Neural progenitor cell (in vitro differentiated cells): ENCODE data around the gene POU2AF1.

Experiments used
- EZH2 ChIP-seq: fragments of 200-600 bp; sonication (generic); IDR thresholded peaks from 2 replicates; pipeline ENCODE4 v1.6.1; 2017; ENCODE audit warnings: antibody characterized with exemption, mild to moderate bottlenecking, moderate library complexity
- EZH2phosphoT487 ChIP-seq: fragments of 200-600 bp; sonication (generic); IDR thresholded peaks from 2 replicates; pipeline ENCODE4 v1.6.1; 2017; ENCODE audit warnings: antibody characterized with exemption
- TF ChIP-seq, protein P1 (sequence below): fragments of 200-600 bp; sonication (generic); IDR thresholded peaks from 2 replicates; pipeline ENCODE4 v1.5.1; 2017; ENCODE audit warnings: antibody characterized with exemption, mild to moderate bottlenecking

DNA sequence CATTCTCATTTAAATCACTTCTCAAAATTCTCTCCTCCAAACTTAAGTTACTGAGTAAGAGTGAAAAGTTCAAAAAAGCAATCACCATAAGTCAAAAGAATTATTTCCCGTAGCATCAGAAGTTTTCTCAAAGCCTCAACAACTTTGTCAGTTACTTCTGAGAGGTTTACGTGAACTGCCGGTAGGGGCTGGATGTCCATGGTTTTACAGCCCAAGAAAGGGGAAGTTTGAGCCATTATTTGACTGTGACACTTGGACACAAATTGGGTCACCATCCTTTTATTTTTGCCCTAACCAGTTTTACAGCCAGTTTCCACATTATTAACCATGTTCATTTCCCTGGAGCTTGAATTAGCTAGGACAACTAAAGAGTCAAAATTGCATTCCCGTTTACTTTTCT is 73.2 kb downstream of the POU2AF1 start:
- TF ChIP-seq, protein P1, sequence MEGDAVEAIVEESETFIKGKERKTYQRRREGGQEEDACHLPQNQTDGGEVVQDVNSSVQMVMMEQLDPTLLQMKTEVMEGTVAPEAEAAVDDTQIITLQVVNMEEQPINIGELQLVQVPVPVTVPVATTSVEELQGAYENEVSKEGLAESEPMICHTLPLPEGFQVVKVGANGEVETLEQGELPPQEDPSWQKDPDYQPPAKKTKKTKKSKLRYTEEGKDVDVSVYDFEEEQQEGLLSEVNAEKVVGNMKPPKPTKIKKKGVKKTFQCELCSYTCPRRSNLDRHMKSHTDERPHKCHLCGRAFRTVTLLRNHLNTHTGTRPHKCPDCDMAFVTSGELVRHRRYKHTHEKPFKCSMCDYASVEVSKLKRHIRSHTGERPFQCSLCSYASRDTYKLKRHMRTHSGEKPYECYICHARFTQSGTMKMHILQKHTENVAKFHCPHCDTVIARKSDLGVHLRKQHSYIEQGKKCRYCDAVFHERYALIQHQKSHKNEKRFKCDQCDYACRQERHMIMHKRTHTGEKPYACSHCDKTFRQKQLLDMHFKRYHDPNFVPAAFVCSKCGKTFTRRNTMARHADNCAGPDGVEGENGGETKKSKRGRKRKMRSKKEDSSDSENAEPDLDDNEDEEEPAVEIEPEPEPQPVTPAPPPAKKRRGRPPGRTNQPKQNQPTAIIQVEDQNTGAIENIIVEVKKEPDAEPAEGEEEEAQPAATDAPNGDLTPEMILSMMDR, result no peak
- TF ChIP-seq EZH2phosphoT487, result no peak
- TF ChIP-seq EZH2, result no peak
